Activated T-cell treated with anti-CD3 and anti-CD28 coated beads, Interleukin-2, amount 50 U/mL, for 1 hour (primary cell): ENCODE data around the gene OPTC.
"Not testable (repeated sequence)": the region's sequence is repeated elsewhere in the genome, so short reads cannot be mapped to it uniquely, and the experiment has no call there.

Experiments used
- DNase-seq: peaks from one replicate; pipeline ENCODE4 v3.0.0-alpha.2; 2020

The OPTC gene

GRCh38 chr1:203492748-203493130 is 1.2 kb upstream of the OPTC start:
- no peak for DNase-seq

- no peak for DNase-seq
Observed at GRCh38 chr1:203495845-203496244, 1.9 kb downstream of the OPTC start.

- DNase-seq: no peak
Observed at GRCh38 chr1:203497269-203497777, 3.4 kb downstream of the OPTC start.

- no peak for DNase-seq
Observed at GRCh38 chr1:203499643-203500278, 5.8 kb downstream of the OPTC start.

- DNase-seq: no peak
Observed at GRCh38 chr1:203500279-203500678, 6.3 kb downstream of the OPTC start.

GRCh38 chr1:203503836-203504235 is 9.9 kb downstream of the OPTC start:
- no peak for DNase-seq

GRCh38 chr1:203504400-203505250 is 10.7 kb downstream of the OPTC start:
- peak; percentile 75 for DNase-seq

- DNase-seq: no peak
Observed at GRCh38 chr1:203505526-203506204, 11.7 kb downstream of the OPTC start.

GRCh38 chr1:203506858-203507626 is 13.1 kb downstream of the OPTC start:
- no peak for DNase-seq

GRCh38 chr1:203507759-203508158 is 13.8 kb downstream of the OPTC start:
- no peak for DNase-seq

- no peak for DNase-seq
Observed at GRCh38 chr1:203508463-203509073, 14.6 kb downstream of the OPTC start.

- no peak for DNase-seq
Observed at GRCh38 chr1:203509135-203509534, 15.2 kb downstream of the OPTC start.

GRCh38 chr1:203511513-203511912 is 17.6 kb downstream of the OPTC start:
- DNase-seq: no peak

GRCh38 chr1:203511930-203512329 is 18.0 kb downstream of the OPTC start:
- DNase-seq: no peak

GRCh38 chr1:203512517-203512847 is 18.5 kb downstream of the OPTC start:
- no peak for DNase-seq

GRCh38 chr1:203512848-203513584 is 19.1 kb downstream of the OPTC start:
- DNase-seq: peak; percentile 24

- DNase-seq: no peak
Observed at GRCh38 chr1:203513585-203514031, 19.7 kb downstream of the OPTC start.

- no peak for DNase-seq
Observed at GRCh38 chr1:203516184-203516583, 22.2 kb downstream of the OPTC start.

- DNase-seq: no peak
Observed at GRCh38 chr1:203516906-203517305, 23.0 kb downstream of the OPTC start.

- no peak for DNase-seq
Observed at GRCh38 chr1:203517426-203518110, 23.6 kb downstream of the OPTC start.

GRCh38 chr1:203518139-203518538 is 24.2 kb downstream of the OPTC start:
- not testable (repeated sequence) for DNase-seq
